Measurements from ENCODE around the gene ZNF69. TPM values are rescaled to one million over a fixed set of nuclear protein-coding genes. Genes with fewer than 3 reads are reported as not detected.

ZNF69 gene
- total RNA-seq, 1 experiment from 2014 or later, result 9.5 TPM

DNA sequence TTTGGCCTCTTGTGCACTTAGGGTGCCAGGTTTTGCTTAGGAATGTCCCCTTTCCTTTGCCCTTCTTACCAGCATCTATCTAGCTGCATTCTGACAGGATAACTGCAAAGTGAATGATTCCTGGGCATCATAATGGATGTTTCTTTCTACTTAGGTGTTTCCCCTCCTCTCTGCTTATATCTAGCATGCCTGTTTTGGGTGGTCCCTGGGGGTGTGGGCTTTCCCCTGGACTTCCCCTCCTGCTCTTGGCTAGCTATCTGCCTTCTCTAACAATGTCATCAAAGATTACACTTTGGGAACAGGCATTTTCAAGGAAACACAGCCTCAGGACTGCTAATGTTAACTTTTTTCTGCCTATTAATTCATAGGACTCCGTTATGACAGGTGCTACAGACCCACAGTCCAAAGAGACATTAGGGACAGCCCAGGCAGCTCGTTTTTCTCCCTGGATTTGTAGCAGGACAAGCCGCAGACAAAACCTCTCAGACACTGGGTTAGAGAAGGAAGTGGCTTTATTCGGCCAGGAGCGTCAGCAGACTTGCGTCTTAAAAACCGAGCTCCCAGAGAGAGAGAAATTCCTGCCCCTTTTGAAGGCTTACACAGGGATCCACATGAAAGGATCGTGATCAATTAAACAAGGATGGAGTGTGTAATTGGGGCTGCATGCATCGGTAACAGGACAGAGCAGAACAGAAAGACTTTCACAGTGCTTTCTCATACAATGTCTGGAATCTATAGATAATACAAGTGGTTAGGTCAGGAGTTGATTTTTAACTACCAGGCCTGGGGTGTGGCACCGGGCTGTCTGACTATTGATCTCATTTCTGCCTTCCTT, 54.6 kb downstream of the ZNF69 start:
- H3K36me3 ChIP-seq (ENCODE audit: control insufficient read depth, insufficient read depth, low read length), result no peaks in the 10 kb centered on the region; the same call in 1 of the 2 replicates
- H3K4me1 ChIP-seq (ENCODE audit: control insufficient read depth, insufficient read depth, low read length), result no peaks in the 10 kb centered on the region
- no peak for ATAC-seq
- no peak overlapping the region for H3K4me3 ChIP-seq (ENCODE audit: low read depth in 2 of 2, low read length in 2 of 2)
- H3K9me3 ChIP-seq (ENCODE audit: control insufficient read depth, insufficient read depth, low read depth, low read length), result peaks cover 51% of the 10 kb centered on the region
- TF ChIP-seq, protein P1, sequence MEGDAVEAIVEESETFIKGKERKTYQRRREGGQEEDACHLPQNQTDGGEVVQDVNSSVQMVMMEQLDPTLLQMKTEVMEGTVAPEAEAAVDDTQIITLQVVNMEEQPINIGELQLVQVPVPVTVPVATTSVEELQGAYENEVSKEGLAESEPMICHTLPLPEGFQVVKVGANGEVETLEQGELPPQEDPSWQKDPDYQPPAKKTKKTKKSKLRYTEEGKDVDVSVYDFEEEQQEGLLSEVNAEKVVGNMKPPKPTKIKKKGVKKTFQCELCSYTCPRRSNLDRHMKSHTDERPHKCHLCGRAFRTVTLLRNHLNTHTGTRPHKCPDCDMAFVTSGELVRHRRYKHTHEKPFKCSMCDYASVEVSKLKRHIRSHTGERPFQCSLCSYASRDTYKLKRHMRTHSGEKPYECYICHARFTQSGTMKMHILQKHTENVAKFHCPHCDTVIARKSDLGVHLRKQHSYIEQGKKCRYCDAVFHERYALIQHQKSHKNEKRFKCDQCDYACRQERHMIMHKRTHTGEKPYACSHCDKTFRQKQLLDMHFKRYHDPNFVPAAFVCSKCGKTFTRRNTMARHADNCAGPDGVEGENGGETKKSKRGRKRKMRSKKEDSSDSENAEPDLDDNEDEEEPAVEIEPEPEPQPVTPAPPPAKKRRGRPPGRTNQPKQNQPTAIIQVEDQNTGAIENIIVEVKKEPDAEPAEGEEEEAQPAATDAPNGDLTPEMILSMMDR (IDR thresholded peaks at IDR 0.05), result no peak
- TF ChIP-seq, protein P2, sequence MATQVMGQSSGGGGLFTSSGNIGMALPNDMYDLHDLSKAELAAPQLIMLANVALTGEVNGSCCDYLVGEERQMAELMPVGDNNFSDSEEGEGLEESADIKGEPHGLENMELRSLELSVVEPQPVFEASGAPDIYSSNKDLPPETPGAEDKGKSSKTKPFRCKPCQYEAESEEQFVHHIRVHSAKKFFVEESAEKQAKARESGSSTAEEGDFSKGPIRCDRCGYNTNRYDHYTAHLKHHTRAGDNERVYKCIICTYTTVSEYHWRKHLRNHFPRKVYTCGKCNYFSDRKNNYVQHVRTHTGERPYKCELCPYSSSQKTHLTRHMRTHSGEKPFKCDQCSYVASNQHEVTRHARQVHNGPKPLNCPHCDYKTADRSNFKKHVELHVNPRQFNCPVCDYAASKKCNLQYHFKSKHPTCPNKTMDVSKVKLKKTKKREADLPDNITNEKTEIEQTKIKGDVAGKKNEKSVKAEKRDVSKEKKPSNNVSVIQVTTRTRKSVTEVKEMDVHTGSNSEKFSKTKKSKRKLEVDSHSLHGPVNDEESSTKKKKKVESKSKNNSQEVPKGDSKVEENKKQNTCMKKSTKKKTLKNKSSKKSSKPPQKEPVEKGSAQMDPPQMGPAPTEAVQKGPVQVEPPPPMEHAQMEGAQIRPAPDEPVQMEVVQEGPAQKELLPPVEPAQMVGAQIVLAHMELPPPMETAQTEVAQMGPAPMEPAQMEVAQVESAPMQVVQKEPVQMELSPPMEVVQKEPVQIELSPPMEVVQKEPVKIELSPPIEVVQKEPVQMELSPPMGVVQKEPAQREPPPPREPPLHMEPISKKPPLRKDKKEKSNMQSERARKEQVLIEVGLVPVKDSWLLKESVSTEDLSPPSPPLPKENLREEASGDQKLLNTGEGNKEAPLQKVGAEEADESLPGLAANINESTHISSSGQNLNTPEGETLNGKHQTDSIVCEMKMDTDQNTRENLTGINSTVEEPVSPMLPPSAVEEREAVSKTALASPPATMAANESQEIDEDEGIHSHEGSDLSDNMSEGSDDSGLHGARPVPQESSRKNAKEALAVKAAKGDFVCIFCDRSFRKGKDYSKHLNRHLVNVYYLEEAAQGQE (IDR thresholded peaks at IDR 0.05; ENCODE audit: insufficient read depth in 1 of 2, low read depth in 2 of 2, low read length in 1 of 2), result no peak
- TF ChIP-seq TCF7L2 (IDR thresholded peaks at IDR 0.05; ENCODE audit: low read depth, low read length), result no peak
- no peak for TF ChIP-seq SIN3A (IDR thresholded peaks at IDR 0.05; ENCODE audit: borderline replicate concordance, insufficient read depth, low read depth, low read length)
- TF ChIP-seq POLR2AphosphoS5 (IDR thresholded peaks at IDR 0.05; ENCODE audit: low read depth, low read length), result no peak
- H3K27me3 ChIP-seq (ENCODE audit: control insufficient read depth, insufficient read depth, low read length), result no peaks in the 10 kb centered on the region
- ChIA-PET CTCF (no interaction called here), POLR2A (no interaction called here)
- BruUV-seq (replicated peaks), result no TSS peak
- in situ Hi-C loops (cut with HindIII; ENCODE audit: low pct_unique_long_range_greater_than_20kb, low sequenced_read_pairs), result no loop called here
- no peak for DNase-seq (ENCODE audit: low read depth, low spot score)
- intact Hi-C loops (cut with micrococcal nuclease; ENCODE audit: unreplicated experiment), result no loop called here
- H3K27ac ChIP-seq (ENCODE audit: low read length), result no peak overlapping the region

DNA sequence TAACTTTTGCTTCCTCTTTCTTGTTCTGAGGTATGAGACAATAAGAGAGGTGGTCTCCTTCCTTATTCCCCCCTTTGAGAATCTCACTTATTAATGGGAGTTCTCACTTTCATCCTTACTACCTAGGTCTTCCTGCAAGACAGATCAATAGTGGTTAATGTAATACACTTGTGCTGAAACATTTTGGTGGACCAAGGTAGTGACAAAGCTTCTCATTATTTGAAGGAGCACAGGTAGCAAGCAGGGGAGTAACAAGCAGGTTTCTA, 55.2 kb downstream of the ZNF69 start:
- peaks cover 50% of the 10 kb centered on the region for H3K9me3 ChIP-seq (ENCODE audit: control insufficient read depth, insufficient read depth, low read depth, low read length)
- no TSS peak for BruUV-seq (replicated peaks)
- no peak overlapping the region for H3K27ac ChIP-seq (ENCODE audit: low read length)
- ChIA-PET CTCF (no interaction called here), POLR2A (no interaction called here)
- no peaks in the 10 kb centered on the region for H3K27me3 ChIP-seq (ENCODE audit: control insufficient read depth, insufficient read depth, low read length)
- no peaks in the 10 kb centered on the region for H3K4me1 ChIP-seq (ENCODE audit: control insufficient read depth, insufficient read depth, low read length)
- no peaks in the 10 kb centered on the region; the same call in 1 of the 2 replicates for H3K36me3 ChIP-seq (ENCODE audit: control insufficient read depth, insufficient read depth, low read length)
- H3K4me3 ChIP-seq (ENCODE audit: low read depth in 2 of 2, low read length in 2 of 2), result no peak overlapping the region
- no peak for ATAC-seq
- DNase-seq (ENCODE audit: low read depth, low spot score), result no peak
- TF ChIP-seq POLR2AphosphoS5 (IDR thresholded peaks at IDR 0.05; ENCODE audit: low read depth, low read length) (no peak), SIN3A (IDR thresholded peaks at IDR 0.05; ENCODE audit: borderline replicate concordance, insufficient read depth, low read depth, low read length) (no peak)
- TF ChIP-seq, protein P2 (IDR thresholded peaks at IDR 0.05; ENCODE audit: insufficient read depth in 1 of 2, low read depth in 2 of 2, low read length in 1 of 2), result no peak
- intact Hi-C loops (cut with micrococcal nuclease; ENCODE audit: unreplicated experiment) (no loop called here), in situ Hi-C loops (cut with HindIII; ENCODE audit: low pct_unique_long_range_greater_than_20kb, low sequenced_read_pairs) (no loop called here)

All from Panc1 (cell line).